DMS153 (cell line): ENCODE results near the gene FBXO31.
"Not testable (repeated sequence)": the region's sequence is repeated elsewhere in the genome, so short reads cannot be mapped to it uniquely, and the experiment has no call there.

ENCODE experiments used
- DNase-seq: peaks from one replicate; lab custom pipeline; 2025; lab: John Stamatoyannopoulos, UW

The FBXO31 gene

DNA sequence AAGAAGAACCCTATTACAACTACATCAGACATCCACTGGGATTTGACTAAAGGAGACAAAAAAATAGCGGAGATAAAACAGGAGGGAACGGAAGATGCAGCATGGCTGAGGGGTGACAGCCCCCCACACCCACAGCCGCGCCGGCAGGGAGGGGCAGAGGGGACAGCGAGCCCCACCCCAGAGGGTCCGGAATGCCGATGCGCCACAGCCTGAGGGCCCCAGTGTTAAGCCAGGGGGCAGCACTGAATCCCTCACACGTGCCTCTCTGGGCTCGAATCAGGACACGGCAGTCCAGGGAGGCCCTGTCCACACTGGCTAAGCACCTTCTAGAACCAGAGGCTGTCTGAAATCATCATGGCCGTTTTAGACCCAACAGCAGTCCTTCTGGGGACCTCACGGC is 27.4 kb upstream of the FBXO31 start:
- DNase-seq, result no peak

DNA sequence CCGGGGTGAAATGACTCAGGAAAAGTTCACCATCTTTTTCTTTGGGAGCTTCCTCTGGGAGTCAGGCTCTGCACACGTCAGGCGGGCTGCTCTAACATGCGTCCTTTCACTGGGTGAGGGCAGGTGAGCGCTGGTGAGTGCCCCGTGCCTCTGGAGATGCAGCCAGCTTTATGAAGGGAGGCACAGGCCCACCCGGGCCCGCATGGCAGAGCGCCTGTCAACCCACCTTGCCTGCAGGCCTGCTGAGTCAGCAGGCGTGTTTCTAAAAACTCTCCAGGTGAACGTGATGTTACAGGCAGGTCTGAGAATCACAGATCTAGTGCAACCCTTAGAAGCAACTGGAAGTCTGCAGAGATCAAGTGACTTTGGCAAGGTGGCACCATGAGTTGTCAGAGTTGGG is 27.0 kb upstream of the FBXO31 start:
- DNase-seq, result no peak

DNA sequence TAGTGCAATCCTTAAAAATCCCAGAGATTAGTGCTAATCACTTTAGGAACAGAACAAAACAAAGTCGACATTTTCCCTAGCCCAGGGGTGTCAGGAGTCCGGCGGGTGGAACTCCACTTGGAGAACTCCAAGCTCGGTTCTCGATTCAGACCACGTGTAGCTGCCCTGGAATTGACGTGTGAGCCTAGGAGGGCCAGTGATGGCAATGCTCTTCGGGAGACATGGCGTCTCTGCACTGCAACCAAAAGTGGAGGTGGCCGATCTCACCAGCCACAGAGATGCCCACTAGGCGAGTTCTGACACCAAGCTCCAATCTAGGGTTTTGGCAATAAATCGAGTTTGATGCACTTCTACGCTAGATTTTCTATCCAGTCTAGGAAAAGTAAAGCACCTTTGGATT is 26.2 kb upstream of the FBXO31 start:
- no peak for DNase-seq

DNA sequence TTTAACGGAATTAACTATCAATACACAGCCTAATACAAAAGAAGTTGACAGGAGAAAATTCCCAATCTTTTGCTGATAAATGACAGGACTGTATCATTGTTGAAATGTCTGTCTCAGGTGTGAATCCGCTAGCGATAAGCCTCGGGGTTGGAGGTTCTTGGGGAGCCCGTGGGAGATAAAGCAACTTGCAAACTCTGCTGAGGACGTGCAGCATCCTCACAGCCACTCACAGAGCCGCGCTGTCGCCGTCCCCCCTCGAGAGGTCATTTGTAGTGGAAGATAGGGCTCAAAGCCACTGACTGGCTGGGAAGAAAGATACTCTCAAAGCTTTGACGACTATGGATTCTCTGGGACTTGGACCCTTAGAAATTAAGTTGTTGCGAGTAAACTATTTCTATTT is 25.6 kb upstream of the FBXO31 start:
- no peak for DNase-seq

DNA sequence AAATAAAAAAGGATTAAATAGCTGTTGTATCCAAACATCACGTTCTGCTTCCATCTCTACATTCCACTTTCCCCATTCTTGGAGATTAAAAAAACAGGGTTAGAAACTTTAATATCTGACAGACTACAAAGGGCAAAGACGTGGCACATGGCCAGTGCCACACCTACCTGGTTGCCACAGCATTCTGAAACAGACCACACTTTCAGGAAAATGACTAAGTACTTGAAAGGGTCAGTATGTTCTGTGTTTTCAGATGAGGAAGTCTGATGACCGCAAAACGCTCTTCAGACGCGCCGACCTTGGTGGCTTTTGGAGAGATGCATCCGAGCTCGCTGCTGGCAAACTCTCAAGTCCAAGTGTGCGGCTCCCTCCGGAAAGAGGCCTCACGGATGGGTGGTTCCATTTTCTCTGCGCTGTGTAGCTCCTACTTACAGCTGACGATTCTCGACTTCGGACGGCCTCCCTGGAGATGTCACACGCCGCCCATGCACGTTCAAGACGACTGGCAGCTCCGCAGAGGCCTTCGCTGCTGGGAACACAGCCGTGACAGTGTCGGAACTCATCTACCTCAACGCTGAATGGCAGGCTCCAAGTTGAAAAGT is 24.0 kb upstream of the FBXO31 start:
- DNase-seq, result no peak

DNA sequence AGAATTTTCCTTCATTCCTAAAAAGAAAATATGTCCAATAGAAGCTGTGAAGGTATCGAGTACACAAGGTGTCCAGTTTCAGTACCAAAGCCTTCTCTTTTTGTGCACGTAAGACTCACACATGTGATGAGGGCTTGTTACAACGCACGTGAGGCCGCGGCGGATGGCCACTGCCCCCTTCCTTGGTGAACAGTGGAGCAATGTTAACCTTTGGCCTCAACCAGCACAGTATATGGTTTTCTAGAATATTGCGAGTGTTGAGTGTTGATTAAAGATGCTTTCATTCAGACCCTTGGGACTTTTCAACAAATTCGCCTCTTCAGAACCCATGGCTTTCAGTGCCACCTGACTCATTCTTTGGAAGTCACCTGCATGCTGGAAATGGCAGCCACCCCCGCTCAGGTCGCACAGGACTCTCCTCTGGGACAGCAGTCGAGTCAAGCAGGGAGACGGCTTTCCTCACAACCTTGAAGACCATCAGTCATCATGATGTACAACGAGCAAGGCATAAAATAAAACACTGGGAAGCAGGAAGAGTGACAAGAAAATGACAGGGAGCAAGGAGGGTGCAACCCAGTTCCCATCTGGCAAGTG is 23.0 kb upstream of the FBXO31 start:
- no peak for DNase-seq

DNA sequence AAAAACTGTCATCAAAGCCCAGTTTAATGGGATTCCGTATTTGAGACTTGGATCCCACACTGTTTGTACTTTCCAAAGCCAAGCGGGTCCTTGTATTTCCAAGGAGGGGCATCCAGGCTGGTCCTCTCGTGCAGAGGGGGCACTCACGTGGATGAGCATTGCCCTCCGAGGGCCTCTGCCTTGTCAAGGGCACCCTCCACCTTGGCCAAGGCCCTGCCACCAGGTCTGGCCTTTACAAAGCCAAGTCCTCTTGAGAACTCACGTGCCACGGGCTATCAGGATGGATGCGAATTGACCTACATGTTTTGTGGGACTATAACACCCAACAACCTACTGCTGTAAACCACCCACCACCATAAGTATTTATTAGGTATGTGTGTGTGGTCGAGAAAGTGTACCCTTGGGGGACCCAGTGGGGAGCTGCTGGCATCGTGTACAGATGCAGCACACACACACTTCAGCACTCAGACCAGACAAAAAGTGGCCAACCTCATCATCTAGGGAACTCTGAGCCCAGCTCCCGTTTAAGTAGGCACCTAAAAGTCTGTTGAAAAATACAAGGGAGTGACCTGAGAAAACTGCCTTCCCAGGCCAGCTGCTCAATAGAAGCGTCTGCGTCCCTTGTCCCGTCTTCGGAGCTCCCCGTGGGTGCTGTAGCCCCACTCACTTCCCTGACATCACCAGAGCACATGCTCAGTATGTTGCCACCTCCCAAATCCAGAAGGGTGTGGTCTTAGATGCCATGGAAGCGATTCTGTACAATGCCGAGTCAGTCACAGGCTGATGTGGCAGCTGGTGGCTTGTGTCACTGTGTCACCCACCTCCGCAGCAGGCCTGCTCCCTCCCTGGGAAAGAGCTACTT is 21.4 kb upstream of the FBXO31 start:
- no peak for DNase-seq

DNA sequence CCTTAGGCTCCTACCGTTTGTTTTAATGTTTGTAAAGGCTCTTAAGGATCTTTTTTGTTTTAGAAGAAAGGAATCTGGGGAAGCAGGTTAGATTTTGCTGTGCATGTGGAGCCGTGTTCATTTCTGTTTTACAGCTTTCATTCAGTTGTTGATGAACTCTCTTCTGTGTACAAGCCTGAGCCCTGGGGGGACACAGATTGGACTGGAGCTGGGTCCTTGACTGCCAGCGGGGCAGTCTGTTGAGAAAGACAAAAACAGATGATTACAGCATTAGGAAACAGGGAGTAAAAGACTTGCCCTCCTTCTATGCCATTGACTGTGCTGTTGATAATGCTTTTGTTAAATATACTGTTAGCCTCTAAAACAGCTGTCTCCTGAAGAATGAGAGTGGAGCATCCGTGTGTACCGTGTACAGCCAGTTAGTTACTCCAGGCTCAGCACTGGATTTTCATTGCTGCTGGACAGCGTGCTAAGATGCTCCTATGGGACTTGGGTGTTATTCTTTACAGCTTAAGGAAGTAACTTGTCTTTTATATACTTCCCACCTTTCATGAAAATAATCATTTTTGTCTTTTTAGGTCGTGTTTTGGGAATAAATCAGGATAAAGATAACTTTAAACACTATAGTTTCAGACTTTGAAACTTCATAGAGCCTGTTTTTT is 11.7 kb upstream of the FBXO31 start:
- DNase-seq, result no peak

DNA sequence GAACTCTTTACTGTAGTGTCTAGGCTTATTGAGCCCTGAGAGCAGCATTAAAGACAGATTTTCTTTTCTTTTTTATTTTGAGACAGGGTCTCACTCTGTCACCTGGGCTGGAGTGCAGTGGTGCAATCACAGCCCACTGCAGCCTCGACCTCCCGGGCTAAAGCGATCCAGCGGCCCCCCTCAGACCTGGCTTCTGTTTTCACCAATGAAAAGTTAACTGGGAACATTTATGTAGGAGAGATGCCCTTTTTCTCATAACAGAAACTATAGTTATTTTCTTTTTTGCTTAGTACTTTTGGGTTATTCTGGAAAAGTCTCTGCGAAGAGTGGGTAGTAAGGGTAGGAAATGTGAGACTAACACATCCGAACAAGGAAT is 10.1 kb upstream of the FBXO31 start:
- no peak for DNase-seq

DNA sequence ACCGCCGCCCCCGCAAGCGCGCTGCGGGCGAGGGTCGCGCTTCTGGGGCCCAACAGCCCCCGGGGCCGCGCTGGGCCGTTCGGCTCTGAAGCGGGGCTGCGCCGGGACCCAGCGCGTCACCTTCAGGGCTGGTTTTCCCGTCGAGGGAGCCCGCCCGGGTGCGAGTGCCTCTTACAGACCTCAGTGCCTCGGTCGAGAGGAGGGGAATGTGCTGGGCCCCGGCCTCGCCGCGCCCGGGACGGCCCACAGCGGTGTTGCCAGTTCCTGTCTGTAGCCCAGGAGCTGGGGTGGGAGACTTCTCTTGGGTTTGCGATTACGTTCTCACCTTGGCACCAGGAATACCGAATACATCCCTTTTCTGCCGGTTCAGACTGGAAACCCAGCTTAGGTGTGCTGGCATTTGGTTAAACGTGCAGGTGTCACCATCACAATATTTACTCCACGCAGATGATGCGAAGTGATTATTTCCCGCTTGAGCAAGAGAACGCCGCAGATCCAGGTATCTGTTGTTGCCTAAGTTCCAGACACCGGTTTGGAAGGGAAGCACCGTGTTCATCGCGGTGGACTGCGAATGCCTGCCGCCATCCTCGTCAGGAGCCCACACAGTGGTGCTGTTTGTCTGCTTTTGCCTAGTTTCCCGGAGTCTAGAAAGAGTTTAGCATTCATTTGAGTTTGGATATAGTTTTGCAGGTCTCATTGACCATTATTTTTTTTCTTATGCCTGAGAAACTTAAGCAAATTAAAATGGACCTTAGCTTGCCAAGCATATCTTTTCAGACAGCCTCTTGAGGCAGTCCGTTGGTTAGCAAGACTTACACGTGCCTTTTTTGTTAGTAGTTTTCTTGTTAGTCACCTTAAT is 9.5 kb upstream of the FBXO31 start:
- no peak for DNase-seq

DNA sequence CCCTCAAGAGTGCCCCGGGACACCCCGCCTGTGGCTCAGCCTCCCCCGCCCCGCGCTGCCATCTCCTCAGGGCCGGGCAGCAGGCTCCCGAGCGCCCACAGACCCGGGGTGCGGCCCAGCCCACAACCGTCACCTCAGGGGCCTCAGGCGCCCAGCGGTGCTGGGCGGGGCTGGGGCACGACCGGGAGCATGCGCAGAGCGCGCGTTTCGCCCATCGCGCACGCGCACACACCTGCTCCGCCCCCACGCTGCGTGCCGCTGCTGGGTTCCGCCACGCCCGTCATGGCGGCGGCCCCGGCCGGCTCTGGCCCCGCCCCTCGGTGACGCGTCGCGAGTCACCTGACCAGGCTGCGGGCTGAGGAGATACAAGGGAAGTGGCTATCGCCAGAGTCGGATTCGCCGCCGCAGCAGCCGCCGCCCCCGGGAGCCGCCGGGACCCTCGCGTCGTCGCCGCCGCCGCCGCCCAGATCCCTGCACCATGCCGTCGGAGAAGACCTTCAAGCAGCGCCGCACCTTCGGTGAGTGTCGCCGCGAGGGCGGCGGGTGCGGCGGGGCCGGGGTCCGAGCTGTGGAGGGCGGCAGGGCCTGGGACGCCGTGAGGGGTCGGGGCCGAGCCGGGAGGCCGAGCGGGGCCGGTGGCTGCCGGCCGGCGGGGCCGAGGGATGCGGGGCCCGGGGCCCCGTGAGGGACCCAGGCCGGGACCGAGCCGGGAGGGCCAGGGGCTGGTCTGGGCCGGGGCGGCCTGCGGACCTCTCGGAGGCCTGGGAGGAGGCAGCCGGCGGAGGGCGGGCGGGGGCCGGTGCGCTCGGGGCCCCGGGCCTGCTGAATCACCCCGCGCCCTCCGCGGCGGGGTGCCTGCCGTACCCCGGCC is 8.6 kb upstream of the FBXO31 start, which contains the start of gene MAP1LC3B:
TSS of gene MAP1LC3B (plus strand) at position 387 of the 871 bp plus-strand sequence. CDS start at position 479, 92 bp downstream.
- peak; percentile 91 for DNase-seq

DNA sequence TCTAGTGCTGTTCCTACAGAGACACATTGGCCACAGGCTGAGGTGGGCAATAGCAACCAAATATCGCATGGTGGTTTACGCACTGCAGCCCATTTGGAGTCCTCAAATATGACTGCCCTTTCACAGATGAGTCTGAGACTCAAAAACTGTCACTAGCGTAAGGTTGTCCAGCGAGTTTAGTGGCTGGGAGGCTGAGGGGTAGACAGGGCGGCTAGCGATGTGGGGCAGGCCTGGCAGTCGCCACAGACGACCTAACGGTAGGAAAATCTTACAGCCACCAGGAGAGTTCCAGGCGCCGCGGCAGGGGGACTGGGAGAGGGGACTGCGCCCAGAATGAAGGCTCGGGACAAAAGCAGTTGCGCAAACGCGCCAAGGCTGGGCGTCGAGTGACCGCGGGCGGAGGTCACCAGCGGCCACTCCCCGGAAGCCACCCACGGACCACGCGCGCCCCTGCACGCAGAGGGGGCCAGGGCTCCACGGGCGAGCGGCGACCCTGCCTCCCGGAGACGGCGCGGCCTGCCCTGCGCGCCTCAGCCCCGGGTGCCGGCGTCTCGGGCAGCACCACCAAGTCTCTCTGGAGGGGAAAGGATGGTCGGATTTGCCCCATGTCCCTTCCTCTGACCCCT is 7.9 kb upstream of the FBXO31 start:
- DNase-seq, result no peak

DNA sequence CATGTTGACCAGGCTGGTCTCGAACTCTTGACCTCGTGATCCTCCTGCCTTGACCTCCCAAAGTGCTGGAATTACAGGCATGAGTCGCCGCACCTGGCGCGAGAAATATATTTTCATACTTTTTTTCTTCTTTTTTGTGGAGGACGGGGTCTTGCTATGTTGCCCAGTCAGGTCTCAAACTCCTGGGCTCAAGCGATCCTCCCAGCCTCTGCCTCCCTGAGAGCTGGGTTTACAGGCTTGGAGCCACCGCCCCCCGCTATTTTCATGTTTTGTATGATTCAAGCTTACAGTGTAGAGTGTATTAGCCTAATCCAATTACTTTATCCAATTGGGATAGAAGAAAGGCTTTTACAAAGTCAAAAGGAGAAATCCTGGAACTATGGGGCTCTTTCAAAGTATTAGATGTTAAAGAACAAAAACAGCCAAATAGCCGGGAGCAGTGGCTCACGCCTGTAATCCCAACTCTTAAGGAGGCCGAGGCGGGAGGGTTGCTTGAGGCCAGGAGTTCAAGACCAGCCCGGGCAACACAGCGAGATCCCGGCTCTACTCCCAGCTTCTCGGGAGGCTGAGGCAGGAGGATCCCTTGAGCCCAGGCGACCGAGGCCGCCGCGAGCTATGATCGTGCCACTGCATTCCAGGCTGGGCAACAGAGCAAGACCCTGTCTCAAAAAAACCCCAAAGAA is 7.2 kb upstream of the FBXO31 start:
- DNase-seq, result no peak

DNA sequence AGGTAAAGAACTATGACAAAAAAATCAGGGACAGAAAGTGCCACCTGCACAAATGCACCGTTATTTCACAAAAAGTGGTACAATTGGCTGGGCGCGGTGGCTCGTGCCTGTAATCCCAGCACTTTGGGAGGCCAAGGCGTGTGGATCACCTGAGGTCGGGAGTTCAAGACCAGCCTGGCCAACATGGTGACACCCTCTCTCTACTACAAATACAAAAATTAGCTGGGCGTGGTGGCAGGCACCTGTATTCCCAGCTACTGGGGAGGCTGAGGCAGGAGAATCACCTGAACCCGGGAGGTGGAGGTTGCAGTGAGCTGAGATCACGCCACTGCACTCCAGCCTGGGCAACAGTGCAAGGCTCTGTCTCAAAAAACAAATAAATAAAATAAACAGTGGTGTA is 6.3 kb upstream of the FBXO31 start:
- not testable (repeated sequence) for DNase-seq

DNA sequence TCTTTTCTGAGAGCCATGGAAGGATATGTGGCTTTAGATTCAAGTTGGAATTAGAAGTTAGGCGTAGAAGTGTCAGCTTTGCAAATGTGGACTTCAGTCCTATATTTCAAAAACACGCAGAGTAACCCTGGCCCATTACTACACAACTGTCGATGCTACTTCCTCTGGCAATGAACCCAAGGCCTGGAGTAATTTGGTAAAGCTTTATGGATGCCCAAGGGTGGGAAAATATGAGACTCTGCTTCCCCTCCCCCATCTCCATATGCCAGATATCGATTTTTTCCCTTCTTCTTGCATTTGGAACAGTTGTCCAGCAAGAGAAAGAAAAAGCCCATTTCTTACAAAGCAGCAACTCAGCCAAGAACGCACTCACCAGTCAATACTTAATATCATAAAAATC is 5.7 kb upstream of the FBXO31 start:
- DNase-seq, result no peak

DNA sequence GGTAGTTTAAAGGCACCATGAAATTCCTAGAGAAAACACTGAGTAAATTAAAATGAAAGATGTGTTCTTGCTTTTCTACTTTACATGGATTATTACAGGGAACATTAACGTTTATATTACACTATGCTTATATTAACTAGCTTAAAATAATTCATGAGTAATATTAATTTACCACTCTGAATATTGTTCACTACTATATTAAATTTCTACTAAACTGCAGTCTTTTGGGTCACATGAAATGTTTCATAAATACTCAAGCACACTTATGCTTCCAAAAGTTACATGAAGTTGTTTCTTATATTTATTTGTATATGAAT is 5.2 kb upstream of the FBXO31 start:
- no peak for DNase-seq

DNA sequence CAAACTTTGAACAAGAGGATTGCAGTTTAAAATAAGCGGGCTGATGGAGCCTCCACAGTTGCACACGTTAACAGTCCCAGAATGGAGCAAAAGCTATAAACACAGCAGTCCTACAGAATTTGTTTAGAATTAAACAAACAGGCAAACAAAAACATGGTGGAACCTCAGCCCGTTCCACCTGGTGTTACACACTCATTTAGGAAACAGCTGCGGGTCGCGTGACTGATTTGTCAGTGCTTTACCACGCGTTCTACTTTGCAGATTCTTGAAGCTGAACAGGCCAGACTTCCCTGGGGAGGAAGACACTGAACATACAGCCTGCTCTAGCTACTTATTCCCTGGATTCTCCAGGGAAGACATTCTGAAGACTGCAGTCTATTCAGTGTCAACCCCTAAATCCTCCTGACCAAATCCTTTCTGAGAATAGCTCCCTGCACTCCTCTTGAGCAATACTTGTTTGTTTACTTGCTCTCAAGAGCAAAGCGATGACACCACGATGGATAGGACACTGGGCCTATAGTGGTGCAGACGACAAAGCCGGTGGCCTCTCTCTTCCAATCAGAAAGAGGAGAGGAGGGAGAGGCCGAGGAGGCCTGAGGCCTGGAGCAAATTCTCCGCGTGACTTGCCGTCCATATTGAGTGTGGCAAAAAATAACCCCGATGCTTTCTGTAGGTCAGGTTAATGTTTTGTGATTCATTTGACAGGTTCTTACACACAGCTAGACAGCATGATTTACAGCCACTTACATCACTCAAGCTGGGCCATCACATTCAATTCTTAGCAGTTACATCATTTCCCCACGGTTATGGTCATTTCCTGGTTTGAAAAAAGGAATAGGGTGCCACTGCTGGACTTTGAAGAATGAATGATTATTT is 4.6 kb upstream of the FBXO31 start:
- peak; percentile 100 for DNase-seq

DNA sequence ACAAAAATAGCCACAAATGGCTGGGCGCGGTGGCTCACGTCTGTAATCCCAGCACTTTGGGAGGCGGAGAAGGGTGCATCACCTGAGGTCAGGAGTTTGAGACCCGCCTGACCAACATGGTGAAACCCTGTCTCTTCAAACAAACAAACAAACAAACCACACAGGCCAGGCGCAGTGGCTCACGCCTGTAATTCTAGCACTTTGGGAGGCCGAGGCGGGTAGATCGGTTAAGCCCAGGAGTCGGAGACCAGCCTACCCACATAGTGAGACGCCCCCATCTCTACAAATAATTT is 1.2 kb upstream of the FBXO31 start:
- not testable (repeated sequence) for DNase-seq
